PC-3 (cell line): ENCODE measurements around the gene GALNTL6. TPM values are rescaled to one million over a fixed set of nuclear protein-coding genes. Genes with fewer than 3 reads are reported as not detected.

Experiments used
- ATAC-seq: fragments of 200-7000 bp; cut with Tn5 transposase; 2 replicates; pipeline ENCODE4 v1.9.1; 2020; ENCODE audit warnings: mild to moderate bottlenecking, moderate library complexity
- BruUV-seq: library from RNA; stranded (reverse); fragments of 400-500 nt; replicated peaks from 2 replicates; lab custom pipeline; 2021; lab: Mats Ljungman, UMichigan
- CTCF ChIA-PET: fragments of 300-600 bp; sonication (Branson Sonifier 250); formaldehyde crosslinking; loops from one replicate; lab custom pipeline; 2022; ENCODE audit warnings: antibody characterized with exemption; lab: Charles Lee
- POLR2A ChIA-PET: fragments of 300-600 bp; sonication (Branson Sonifier 250); formaldehyde crosslinking; loops from one replicate; lab custom pipeline; 2022; ENCODE audit warnings: antibody characterized with exemption; ENCODE audit not compliant: unreplicated experiment; lab: Charles Lee
- DNase-seq: peaks from one replicate; pipeline ENCODE4 v3.0.0-alpha.2; 2015
- H2AFZ ChIP-seq: fragments of 300-600 bp; sonication (generic); 2 replicates; pipeline ENCODE4 v1.6.0; 2016; ENCODE audit warnings: antibody characterized with exemption, low read length
- H3F3A ChIP-seq: fragments of 300-600 bp; sonication (generic); one replicate; pipeline ENCODE4 v1.6.0; 2017; ENCODE audit warnings: antibody characterized with exemption, low read length, control low read depth, mild to moderate bottlenecking; ENCODE audit not compliant: unreplicated experiment
- H3K27ac ChIP-seq: fragments of 300-600 bp; sonication (generic); 2 replicates; pipeline ENCODE4 v1.5.1; 2016; ENCODE audit warnings: mild to moderate bottlenecking, low read length
- H3K27me3 ChIP-seq: fragments of 300-600 bp; sonication (generic); 2 replicates; pipeline ENCODE4 v1.6.1; 2016; ENCODE audit warnings: low read length, mixed read lengths
- H3K36me3 ChIP-seq: fragments of 300-600 bp; sonication (generic); 2 replicates; pipeline ENCODE4 v1.6.1; 2016; ENCODE audit warnings: low read depth, mixed run types, low read length, mixed read lengths
- H3K4me1 ChIP-seq: fragments of 300-600 bp; sonication (generic); 2 replicates; pipeline ENCODE4 v1.5.1; 2016; ENCODE audit warnings: low read length; ENCODE audit not compliant: insufficient read depth
- H3K4me2 ChIP-seq: fragments of 300-600 bp; sonication (generic); 2 replicates; pipeline ENCODE4 v1.6.0; 2016; ENCODE audit warnings: low read length
- H3K4me3 ChIP-seq: fragments of 300-600 bp; sonication (generic); 2 replicates; pipeline ENCODE4 v1.5.1; 2016; ENCODE audit warnings: mild to moderate bottlenecking, low read length, mixed read lengths
- H3K79me2 ChIP-seq: fragments of 300-600 bp; sonication (generic); 2 replicates; pipeline ENCODE4 v1.6.1; 2017; ENCODE audit warnings: low read length, mixed read lengths
- H3K9ac ChIP-seq: fragments of 300-600 bp; sonication (generic); 2 replicates; pipeline ENCODE4 v1.6.0; 2016; ENCODE audit warnings: mild to moderate bottlenecking, low read length
- H3K9me2 ChIP-seq: fragments of 300-600 bp; sonication (generic); replicated peaks from 2 replicates; pipeline ENCODE4 v1.6.1; 2016; ENCODE audit warnings: mixed run types, low read length, mixed read lengths
- H3K9me3 ChIP-seq: fragments of 300-600 bp; sonication (generic); 2 replicates; pipeline ENCODE4 v1.6.1; 2016; ENCODE audit warnings: low read length, mixed read lengths
- H4K20me1 ChIP-seq: fragments of 300-600 bp; sonication (generic); 2 replicates; pipeline ENCODE4 v1.6.1; 2016; ENCODE audit warnings: low read length, mixed read lengths
- EZH2 ChIP-seq: fragments of 300-600 bp; sonication (generic); IDR thresholded peaks from one replicate; pipeline ENCODE4 v1.6.1; 2017; ENCODE audit warnings: antibody characterized with exemption, mild to moderate bottlenecking, low read length; ENCODE audit not compliant: unreplicated experiment
- EZH2phosphoT487 ChIP-seq: fragments of 300-600 bp; sonication (generic); IDR thresholded peaks from 2 replicates; pipeline ENCODE4 v1.6.1; 2018; ENCODE audit warnings: mild to moderate bottlenecking, antibody characterized with exemption, low read length, borderline replicate concordance
- intact Hi-C: fragments of 100-400 bp; cut with micrococcal nuclease; formaldehyde crosslinking; loops from 2 replicates; pipeline ENCODE4 v1.9.0; 2023
- total RNA-seq: library from RNA; depleted of rRNA; stranded (reverse); fragments of >200 nt; gene quantifications from 2 replicates; pipeline ENCODE4 v1.2.3, GENCODE V29; 2014
- TF ChIP-seq, protein P1 (sequence below): fragments of 300-600 bp; sonication (generic); conservative IDR thresholded peaks from 2 replicates; pipeline ENCODE4 v1.5.1; 2017; ENCODE audit warnings: antibody characterized with exemption, low read depth, mild to moderate bottlenecking, low read length

The GALNTL6 gene
- total RNA-seq, 1 experiment from 2014 or later, result not detected

DNA sequence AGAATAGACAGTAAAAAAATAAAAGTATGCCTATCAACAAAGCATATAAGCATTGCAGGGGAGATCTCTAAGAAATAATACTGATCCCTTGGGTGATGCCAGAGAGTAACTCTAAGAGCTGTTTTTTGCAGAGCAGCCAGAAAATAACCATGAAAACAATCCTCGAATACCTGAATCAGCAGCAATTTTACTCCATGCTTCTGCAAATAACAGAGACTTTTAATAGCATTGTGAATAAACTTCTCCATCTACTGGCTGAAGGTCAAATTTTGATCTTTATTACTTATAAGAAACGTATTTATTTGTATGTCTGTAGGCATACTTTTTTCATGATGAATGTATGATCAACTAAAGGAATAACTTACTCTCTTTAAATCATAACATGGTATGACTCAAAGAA lies 334.5 kb downstream of the GALNTL6 start:
- no peak overlapping the region for H2AFZ ChIP-seq
- H4K20me1 ChIP-seq, result no peaks in the 10 kb centered on the region
- H3K9ac ChIP-seq, result no peak overlapping the region
- intact Hi-C loops, result loop anchor here (2.0 kb wide), 1 partner anchor 301 kb away; no protein-coding TSS in a partner anchor
- H3K4me1 ChIP-seq, result no peaks in the 10 kb centered on the region
- H3K79me2 ChIP-seq, result no peaks in the 10 kb centered on the region
- BruUV-seq, result no TSS peak
- ATAC-seq (no peak), DNase-seq (peak; percentile 42)
- POLR2A ChIA-PET, result no interaction called here
- no peak overlapping the region for H3K4me3 ChIP-seq
- TF ChIP-seq EZH2phosphoT487 (no peak), EZH2 (no peak)
- TF ChIP-seq, protein P1, sequence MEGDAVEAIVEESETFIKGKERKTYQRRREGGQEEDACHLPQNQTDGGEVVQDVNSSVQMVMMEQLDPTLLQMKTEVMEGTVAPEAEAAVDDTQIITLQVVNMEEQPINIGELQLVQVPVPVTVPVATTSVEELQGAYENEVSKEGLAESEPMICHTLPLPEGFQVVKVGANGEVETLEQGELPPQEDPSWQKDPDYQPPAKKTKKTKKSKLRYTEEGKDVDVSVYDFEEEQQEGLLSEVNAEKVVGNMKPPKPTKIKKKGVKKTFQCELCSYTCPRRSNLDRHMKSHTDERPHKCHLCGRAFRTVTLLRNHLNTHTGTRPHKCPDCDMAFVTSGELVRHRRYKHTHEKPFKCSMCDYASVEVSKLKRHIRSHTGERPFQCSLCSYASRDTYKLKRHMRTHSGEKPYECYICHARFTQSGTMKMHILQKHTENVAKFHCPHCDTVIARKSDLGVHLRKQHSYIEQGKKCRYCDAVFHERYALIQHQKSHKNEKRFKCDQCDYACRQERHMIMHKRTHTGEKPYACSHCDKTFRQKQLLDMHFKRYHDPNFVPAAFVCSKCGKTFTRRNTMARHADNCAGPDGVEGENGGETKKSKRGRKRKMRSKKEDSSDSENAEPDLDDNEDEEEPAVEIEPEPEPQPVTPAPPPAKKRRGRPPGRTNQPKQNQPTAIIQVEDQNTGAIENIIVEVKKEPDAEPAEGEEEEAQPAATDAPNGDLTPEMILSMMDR, result no peak; the same call in 1 of the 2 replicates
- H3K27ac ChIP-seq, result no peak overlapping the region
- H3K36me3 ChIP-seq, result no peaks in the 10 kb centered on the region
- H3K9me3 ChIP-seq, result no peaks in the 10 kb centered on the region
- H3K27me3 ChIP-seq, result no peaks in the 10 kb centered on the region
- H3K9me2 ChIP-seq, result no peaks in the 10 kb centered on the region
- no peaks in the 10 kb centered on the region for H3F3A ChIP-seq
- CTCF ChIA-PET, result no interaction called here
- H3K4me2 ChIP-seq, result 0 out of 2 replicates have a peak overlapping the region, but pooled peaks have one; percentile 31

DNA sequence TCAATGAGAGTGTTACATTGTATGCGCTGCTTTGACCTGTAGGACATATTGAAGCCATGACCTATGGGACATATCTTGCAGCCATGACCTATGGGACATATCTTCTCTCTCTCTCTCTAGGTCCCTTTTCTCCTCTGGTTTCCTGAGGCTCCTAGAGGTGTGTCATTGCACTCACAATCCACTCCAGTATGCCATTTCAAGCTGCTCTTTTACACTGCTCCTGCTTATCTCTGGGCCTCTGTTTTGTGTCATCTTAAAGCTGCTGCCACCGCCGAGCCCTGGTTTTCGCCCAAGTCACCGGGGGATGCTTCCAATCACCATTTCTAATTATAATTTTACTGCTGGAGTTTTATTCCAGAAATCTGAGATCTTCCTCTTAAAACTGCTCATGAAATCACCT lies 336.1 kb downstream of the GALNTL6 start:
- Histone ChIP-seq H3K36me3 (no peaks in the 10 kb centered on the region), H3K4me1 (no peaks in the 10 kb centered on the region), H3K79me2 (no peaks in the 10 kb centered on the region), H3K27me3 (no peaks in the 10 kb centered on the region), H3F3A (no peaks in the 10 kb centered on the region), H3K27ac (no peak overlapping the region), H3K4me2 (no peak overlapping the region), H3K4me3 (no peak overlapping the region), H3K9me2 (no peaks in the 10 kb centered on the region), H2AFZ (no peak overlapping the region), H3K9me3 (no peaks in the 10 kb centered on the region), H4K20me1 (no peaks in the 10 kb centered on the region), H3K9ac (no peak overlapping the region)
- intact Hi-C loops, result no loop called here
- CTCF ChIA-PET, result no interaction called here
- POLR2A ChIA-PET, result no interaction called here
- DNase-seq (no peak), ATAC-seq (no peak)
- TF ChIP-seq EZH2phosphoT487 (no peak), EZH2 (no peak)
- TF ChIP-seq, protein P1, result no peak
- no TSS peak for BruUV-seq

DNA sequence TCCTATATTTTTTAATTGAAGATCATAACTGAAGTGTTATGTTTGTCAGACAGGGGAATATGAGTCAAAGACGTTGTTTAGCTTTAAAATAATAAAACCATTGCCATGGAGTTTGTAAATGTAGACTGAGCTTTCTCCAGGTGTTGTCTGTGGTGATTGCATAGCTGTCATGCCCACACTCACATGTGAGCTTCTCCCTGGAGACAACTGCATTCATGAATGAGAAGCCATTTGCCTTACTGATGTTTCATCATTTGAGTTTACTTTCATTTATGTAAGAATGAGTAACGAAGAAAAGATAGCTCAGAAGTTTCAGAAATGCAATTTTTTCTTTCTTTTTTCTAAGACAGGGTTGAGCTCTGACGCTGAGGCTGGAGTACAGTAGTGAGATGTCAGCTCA lies 339.1 kb downstream of the GALNTL6 start:
- no TSS peak for BruUV-seq
- intact Hi-C loops, result no loop called here
- POLR2A ChIA-PET, result no interaction called here
- H3K9me2 ChIP-seq, result no peaks in the 10 kb centered on the region
- H3F3A ChIP-seq, result no peaks in the 10 kb centered on the region
- TF ChIP-seq, protein P1, result no peak
- no peak for TF ChIP-seq EZH2
- no peak for TF ChIP-seq EZH2phosphoT487
- H3K79me2 ChIP-seq, result no peaks in the 10 kb centered on the region
- no peaks in the 10 kb centered on the region for H3K36me3 ChIP-seq
- no peaks in the 10 kb centered on the region for H4K20me1 ChIP-seq
- CTCF ChIA-PET, result interaction anchor here (0.7 kb wide), 1 partner anchor 1121 kb away, joined by 3 read pairs; no protein-coding TSS in a partner anchor
- no peaks in the 10 kb centered on the region for H3K27me3 ChIP-seq
- ATAC-seq (no peak), DNase-seq (no peak)
- H3K27ac ChIP-seq, result no peak overlapping the region
- H2AFZ ChIP-seq, result no peak overlapping the region
- H3K9ac ChIP-seq, result no peak overlapping the region
- no peaks in the 10 kb centered on the region for H3K4me1 ChIP-seq
- H3K4me2 ChIP-seq, result no peak overlapping the region
- H3K9me3 ChIP-seq, result no peaks in the 10 kb centered on the region
- no peak overlapping the region for H3K4me3 ChIP-seq
